Measurements from ENCODE around the gene NUTM2G. TPM values are rescaled to one million over a fixed set of nuclear protein-coding genes. Genes with fewer than 3 reads are reported as not detected.
"Not testable (repeated sequence)": the region's sequence is repeated elsewhere in the genome, so short reads cannot be mapped to it uniquely, and the experiment has no call there.

NUTM2G gene
- not detected for total RNA-seq

GRCh38 chr9:96928543-96928942 is at the start of gene NUTM2G:
Gene NUTM2G (plus strand): TSS chr9:96928843. CDS start chr9:96929025, 182 bp downstream.
- H3K4me3 ChIP-seq; H3K9me3 ChIP-seq; H3K4me1 ChIP-seq; H3K27ac ChIP-seq (replicated peaks in 1 of 4); intact Hi-C loops (cut with DNase I); H3K27me3 ChIP-seq; DNase-seq (ENCODE audit: extremely low spot score); H3K36me3 ChIP-seq: not testable (repeated sequence)
- no CpG with 5 or more reads among the region's 3 CpGs for WGBS

GRCh38 chr9:96883922-96884321 is 44.7 kb upstream of the NUTM2G start:
- intact Hi-C loops (cut with DNase I): no loop called here
- Histone ChIP-seq H3K36me3 (no peaks in the 10 kb centered on the region), H3K9me3 (peaks cover 0 to 4% (median 0%) of the 10 kb centered on the region in 4 donors), H3K27ac (replicated peaks in 1 of 4) (no peak overlapping the region), H3K27me3 (peaks cover 0 to 3% (median 0%) of the 10 kb centered on the region in 4 donors), H3K4me3 (no peak overlapping the region), H3K4me1 (no peaks in the 10 kb centered on the region)
- no peak for TF ChIP-seq POLR2AphosphoS5 (IDR thresholded peaks at IDR 0.05)
- no peak for TF ChIP-seq EP300 (IDR thresholded peaks at IDR 0.05)
- no peak for DNase-seq (ENCODE audit: extremely low spot score)
- WGBS: 56% methylated on average over 1 of the region's 1 CpG

GRCh38 chr9:96884443-96884842 is 44.2 kb upstream of the NUTM2G start:
- intact Hi-C loops (cut with DNase I): no loop called here
- H3K27ac ChIP-seq (replicated peaks in 1 of 4): no peak overlapping the region
- DNase-seq (ENCODE audit: extremely low spot score): no peak
- 87% methylated on average over 2 of the region's 2 CpGs for WGBS
- H3K9me3 ChIP-seq: peaks cover 0 to 4% (median 0%) of the 10 kb centered on the region in 4 donors
- H3K36me3 ChIP-seq: no peaks in the 10 kb centered on the region
- no peaks in the 10 kb centered on the region for H3K4me1 ChIP-seq
- no peak overlapping the region for H3K4me3 ChIP-seq
- H3K27me3 ChIP-seq: no peaks in the 10 kb centered on the region
- TF ChIP-seq EP300 (IDR thresholded peaks at IDR 0.05) (no peak), CTCF (IDR thresholded peaks at IDR 0.05) (no peak)

GRCh38 chr9:96885424-96885823 is 43.2 kb upstream of the NUTM2G start:
- Histone ChIP-seq H3K36me3 (peaks cover 0 to 6% (median 2%) of the 10 kb centered on the region in 4 donors), H3K27me3 (no peaks in the 10 kb centered on the region), H3K4me3 (no peak overlapping the region), H3K27ac (replicated peaks in 1 of 4) (no peak overlapping the region), H3K4me1 (no peaks in the 10 kb centered on the region), H3K9me3 (peaks cover 0 to 4% (median 0%) of the 10 kb centered on the region in 4 donors)
- TF ChIP-seq POLR2AphosphoS5 (IDR thresholded peaks at IDR 0.05): no peak
- TF ChIP-seq CTCF (IDR thresholded peaks at IDR 0.05): no peak
- TF ChIP-seq EP300 (IDR thresholded peaks at IDR 0.05): no peak
- no peak for TF ChIP-seq POLR2A (IDR thresholded peaks at IDR 0.05; ENCODE audit: low read depth)
- no peak for DNase-seq (ENCODE audit: extremely low spot score)
- intact Hi-C loops (cut with DNase I): no loop called here

- peaks cover 0 to 4% (median 0%) of the 10 kb centered on the region in 4 donors for H3K9me3 ChIP-seq
- H3K36me3 ChIP-seq: peaks cover 0 to 23% (median 2%) of the 10 kb centered on the region in 4 donors
- TF ChIP-seq CTCF (IDR thresholded peaks at IDR 0.05) (no peak), EP300 (IDR thresholded peaks at IDR 0.05) (no peak), POLR2A (IDR thresholded peaks at IDR 0.05; ENCODE audit: low read depth) (no peak), POLR2AphosphoS5 (IDR thresholded peaks at IDR 0.05) (no peak)
- intact Hi-C loops (cut with DNase I): no loop called here
- no peak overlapping the region for H3K27ac ChIP-seq (replicated peaks in 1 of 4)
- H3K27me3 ChIP-seq: no peaks in the 10 kb centered on the region
- H3K4me1 ChIP-seq: no peaks in the 10 kb centered on the region
- DNase-seq (ENCODE audit: extremely low spot score): no peak
- no peak overlapping the region for H3K4me3 ChIP-seq
- 100% methylated on average over 2 of the region's 4 CpGs for WGBS
These were observed 40.1 kb upstream of the NUTM2G start for GRCh38 chr9:96888591-96888990.

- intact Hi-C loops (cut with DNase I): no loop called here
- no peak overlapping the region for H3K4me3 ChIP-seq
- H3K36me3 ChIP-seq: peaks cover 0 to 51% (median 11%) of the 10 kb centered on the region in 4 donors
- no peak overlapping the region for H3K27ac ChIP-seq (replicated peaks in 1 of 4)
- no peak for TF ChIP-seq POLR2AphosphoS5 (IDR thresholded peaks at IDR 0.05)
- no peak for TF ChIP-seq CTCF (IDR thresholded peaks at IDR 0.05)
- TF ChIP-seq EP300 (IDR thresholded peaks at IDR 0.05): no peak
- no peak for TF ChIP-seq POLR2A (IDR thresholded peaks at IDR 0.05; ENCODE audit: low read depth)
- no peak for DNase-seq (ENCODE audit: extremely low spot score)
- WGBS: 96% methylated on average over 7 of the region's 7 CpGs
- no peaks in the 10 kb centered on the region for H3K27me3 ChIP-seq
- no peaks in the 10 kb centered on the region for H3K4me1 ChIP-seq
- H3K9me3 ChIP-seq: no peaks in the 10 kb centered on the region
These were observed 36.5 kb upstream of the NUTM2G start for GRCh38 chr9:96892131-96892530.

GRCh38 chr9:96900010-96900409 is 28.6 kb upstream of the NUTM2G start:
- DNase-seq (ENCODE audit: extremely low spot score); H3K27ac ChIP-seq (replicated peaks in 1 of 4); H3K27me3 ChIP-seq; H3K4me1 ChIP-seq; H3K9me3 ChIP-seq; intact Hi-C loops (cut with DNase I); H3K4me3 ChIP-seq: not testable (repeated sequence)
- peaks cover 0 to 27% (median 7%) of the 10 kb centered on the region in 4 donors for H3K36me3 ChIP-seq
- WGBS: no CpG with 5 or more reads among the region's 2 CpGs

- H3K4me1 ChIP-seq; DNase-seq (ENCODE audit: extremely low spot score); H3K27me3 ChIP-seq; H3K4me3 ChIP-seq; intact Hi-C loops (cut with DNase I); H3K27ac ChIP-seq (replicated peaks in 1 of 4); H3K36me3 ChIP-seq; H3K9me3 ChIP-seq: not testable (repeated sequence)
- 80% methylated on average over 2 of the region's 5 CpGs for WGBS
These were observed 23.5 kb upstream of the NUTM2G start for GRCh38 chr9:96904947-96905722.
